Gastroesophageal sphincter (tissue), 4 donors: Measurements from ENCODE around the gene SATB1. TPM values are rescaled to one million over a fixed set of nuclear protein-coding genes. Genes with fewer than 3 reads are reported as not detected.

ENCODE experiments used
- ATAC-seq: fragments of 150-250 bp; one replicate; pipeline ENCODE4 v1.9.1; 2016; ENCODE audit warnings: mild to moderate bottlenecking, moderate library complexity
- H3K27ac ChIP-seq, 4 donors: fragments of 200-600 bp; sonication (generic) in 3 of 4; 1 replicate in 3 of 4; 2 replicates in 1 of 4; pipeline ENCODE4 v1.5.1; 2016 to 2019
- H3K27me3 ChIP-seq: fragments of 200-600 bp; sonication (generic); one replicate; pipeline ENCODE4 v1.5.1; 2019
- H3K36me3 ChIP-seq, 2 donors: fragments of 200-600 bp; sonication (generic); one replicate each; pipeline ENCODE4 v1.5.1; 2019; ENCODE audit warnings: control low read depth in 1 of 2
- H3K4me1 ChIP-seq, 3 donors: fragments of 200-600 bp; sonication (generic); 1 replicate in 2 of 3; 2 replicates in 1 of 3; pipeline ENCODE4 v1.5.1; 2016 to 2019; ENCODE audit warnings: control low read depth in 2 of 3
- H3K4me3 ChIP-seq, 2 donors: fragments of 200-600 bp; sonication (generic); one replicate each; pipeline ENCODE4 v1.5.1; 2019; ENCODE audit warnings: mild to moderate bottlenecking in 1 of 2, moderate library complexity in 1 of 2
- H3K9me3 ChIP-seq, 3 donors: fragments of 200-600 bp; sonication (generic); one replicate each; pipeline ENCODE4 v1.5.1; 2017 to 2019; ENCODE audit warnings: control low read depth in 2 of 3
- CTCF ChIP-seq, 4 experiments: fragments of 200-600 bp in 2 of 4; fragments of 450-650 bp in 2 of 4; sonication (generic) in 1 of 4; IDR thresholded peaks; one replicate each; pipeline ENCODE4 v1.5.1; 2017 to 2019; ENCODE audit warnings: antibody characterized with exemption in 4 of 4, mild to moderate bottlenecking in 2 of 4, moderate library complexity in 2 of 4
- EP300 ChIP-seq: sonication (generic); formaldehyde crosslinking; IDR thresholded peaks from one replicate; pipeline ENCODE4 v1.6.1; 2017; ENCODE audit warnings: antibody characterized with exemption, mild to moderate bottlenecking
- POLR2A ChIP-seq, 2 donors: fragments of 450-650 bp; IDR thresholded peaks; one replicate each; pipeline ENCODE4 v1.6.1; 2017; ENCODE audit warnings: antibody characterized with exemption in 2 of 2, mild to moderate bottlenecking in 2 of 2, moderate library complexity in 1 of 2
- POLR2AphosphoS5 ChIP-seq: sonication (generic); formaldehyde crosslinking; IDR thresholded peaks from one replicate; pipeline ENCODE4 v1.6.1; 2017; ENCODE audit warnings: antibody characterized with exemption
- WGBS, 2 donors: methylation state at CpG; one replicate each; pipeline ENCODE4 v1.1.5; 2018; ENCODE audit warnings: low coverage in 1 of 2; 5-methylcytosine and 5-hydroxymethylcytosine counted together
- total RNA-seq, 4 donors: library from RNA; depleted of rRNA; stranded (reverse); fragments of >200 nt; gene quantifications; one replicate each; pipeline ENCODE4 v1.1.0, GENCODE V29; 2016

SATB1 gene
- total RNA-seq, 4 donors from 2014 or later, result 41.5 to 61.2 (median 48.7) TPM

- 69 to 73% methylated on average over 5 to 6 of the region's 6 CpGs for WGBS, 2 donors
- no peaks in the 10 kb centered on the region for H3K9me3 ChIP-seq
- TF ChIP-seq CTCF (IDR thresholded peaks at IDR 0.05) (no peak), POLR2A (IDR thresholded peaks at IDR 0.05) (no peak), POLR2AphosphoS5 (no peak), EP300 (no peak)
- H3K4me3 ChIP-seq, result no peak overlapping the region
- ATAC-seq, result no peak
- H3K4me1 ChIP-seq, result peaks cover 0 to 11% (median 0%) of the 10 kb centered on the region in 3 donors
- no peak overlapping the region for H3K27ac ChIP-seq
- no peaks in the 10 kb centered on the region for H3K27me3 ChIP-seq
- H3K36me3 ChIP-seq, result no peaks in the 10 kb centered on the region
Observed at GRCh38 chr3:18428991-18429745, 4.0 kb upstream of the SATB1 start.

GRCh38 chr3:18428036-18428435, 2.9 kb upstream of the SATB1 start:
- ATAC-seq, result no peak
- TF ChIP-seq EP300, result no peak
- no peak for TF ChIP-seq CTCF (IDR thresholded peaks at IDR 0.05)
- no peak for TF ChIP-seq POLR2AphosphoS5
- no peak for TF ChIP-seq POLR2A (IDR thresholded peaks at IDR 0.05)
- Histone ChIP-seq H3K27me3 (no peaks in the 10 kb centered on the region), H3K4me3 (no peak overlapping the region), H3K27ac (no peak overlapping the region), H3K9me3 (no peaks in the 10 kb centered on the region), H3K36me3 (no peaks in the 10 kb centered on the region), H3K4me1 (peaks cover 0 to 13% (median 0%) of the 10 kb centered on the region in 3 donors)
- 43 to 44% methylated on average over 1 of the region's 1 CpG for WGBS, 2 donors

- peak overlapping the region in 1 of 4 donors; percentile 95 for H3K27ac ChIP-seq
Observed at GRCh38 chr3:18426597-18427193, 1.6 kb upstream of the SATB1 start.

GRCh38 chr3:18425641-18426257, 610 bp upstream of the SATB1 start:
- ATAC-seq, result peak; percentile 44
- peaks cover 0 to under 1% of the 10 kb centered on the region in 2 donors for H3K36me3 ChIP-seq
- TF ChIP-seq POLR2A (IDR thresholded peaks at IDR 0.05), result no peak
- peak in 1 of 4 experiments; percentile 5 for TF ChIP-seq CTCF (IDR thresholded peaks at IDR 0.05)
- no peak for TF ChIP-seq EP300
- no peak for TF ChIP-seq POLR2AphosphoS5
- H3K4me3 ChIP-seq, result peak overlapping the region; percentile 82 to 96
- WGBS, 2 donors, result 0 to 1% methylated on average over 25 to 32 of the region's 47 CpGs
- H3K27me3 ChIP-seq, result no peaks in the 10 kb centered on the region
- H3K27ac ChIP-seq, result peak overlapping the region; percentile 54 to 95 (median 82)
- no peaks in the 10 kb centered on the region for H3K9me3 ChIP-seq
- H3K4me1 ChIP-seq, result peaks cover 0 to 27% (median 4%) of the 10 kb centered on the region in 3 donors

More at GRCh38 chr3:18426597-18427193, 1.6 kb upstream of the SATB1 start:
- Histone ChIP-seq H3K9me3 (no peaks in the 10 kb centered on the region), H3K36me3 (no peaks in the 10 kb centered on the region), H3K27me3 (no peaks in the 10 kb centered on the region), H3K4me1 (peaks cover 0 to 26% (median 4%) of the 10 kb centered on the region in 3 donors), H3K4me3 (no peak overlapping the region)
- ATAC-seq, result no peak
- no peak for TF ChIP-seq POLR2A (IDR thresholded peaks at IDR 0.05)
- no peak for TF ChIP-seq POLR2AphosphoS5
- TF ChIP-seq EP300, result no peak
- TF ChIP-seq CTCF (IDR thresholded peaks at IDR 0.05), result no peak
- WGBS, 2 donors, result 28 to 43% methylated on average over 3 of the region's 3 CpGs
